Prostate gland (tissue), 2 donors: Measurements from ENCODE around the gene SLC26A11. TPM values are rescaled to one million over a fixed set of nuclear protein-coding genes. Genes with fewer than 3 reads are reported as not detected.

Experiments
- DNase-seq: peaks from one replicate; pipeline ENCODE4 v3.0.0-alpha.2; 2019; ENCODE audit warnings: low spot score
- H3K27ac ChIP-seq, 2 donors: fragments of 200-600 bp; sonication (generic); 2 replicates each; pipeline ENCODE4 v1.5.1; 2017 to 2019
- H3K27me3 ChIP-seq: fragments of 200-600 bp; sonication (generic); replicated peaks from 2 replicates; pipeline ENCODE4 v1.5.1; 2019; ENCODE audit not compliant: insufficient read depth
- H3K36me3 ChIP-seq, 2 donors: fragments of 200-600 bp; sonication (generic); 1 replicate in 1 of 2; 2 replicates in 1 of 2; pipeline versions ENCODE4 v1.5.1 to v1.8.1; 2017 to 2019
- H3K4me1 ChIP-seq: fragments of 200-600 bp; sonication (generic); replicated peaks from 2 replicates; pipeline ENCODE4 v1.5.1; 2019
- H3K4me3 ChIP-seq, 2 donors: fragments of 200-600 bp; sonication (generic); 2 replicates each; pipeline ENCODE4 v1.5.1; 2017 to 2019
- H3K9me3 ChIP-seq: fragments of 200-600 bp; sonication (generic); 2 replicates; pipeline ENCODE4 v1.5.1; 2017
- CTCF ChIP-seq, 4 experiments: fragments of 200-600 bp in 2 of 4; fragments of 450-650 bp in 2 of 4; sonication (generic) in 2 of 4; IDR thresholded peaks; 1 replicate in 3 of 4; 2 replicates in 1 of 4; pipeline ENCODE4 v1.5.1; 2016 to 2019; ENCODE audit warnings: antibody characterized with exemption in 4 of 4, mild to moderate bottlenecking in 2 of 4, moderate library complexity in 2 of 4
- POLR2A ChIP-seq: fragments of 450-650 bp; IDR thresholded peaks from one replicate; pipeline ENCODE4 v1.6.1; 2016; ENCODE audit warnings: antibody characterized with exemption, mild to moderate bottlenecking
- POLR2AphosphoS5 ChIP-seq: sonication (generic); formaldehyde crosslinking; IDR thresholded peaks from one replicate; pipeline ENCODE4 v1.6.1; 2017; ENCODE audit warnings: antibody characterized with exemption
- WGBS: methylation state at CpG from one replicate; pipeline ENCODE4 v1.1.5; 2018; 5-methylcytosine and 5-hydroxymethylcytosine counted together
- intact Hi-C: fragments of 100-400 bp; cut with DNase I; formaldehyde crosslinking; loops from one replicate; pipeline ENCODE4 v1.14.2; 2022
- total RNA-seq, 2 donors: library from RNA; depleted of rRNA; stranded (reverse); fragments of >200 nt; gene quantifications; one replicate each; pipeline ENCODE4 v1.1.0, GENCODE V29; 2016

SLC26A11 gene
- total RNA-seq, 2 donors from 2014 or later: 16.9 to 32.4 TPM

- Histone ChIP-seq H3K36me3 (no peaks in the 10 kb centered on the region), H3K9me3 (no peaks in the 10 kb centered on the region), H3K4me3 (no peak overlapping the region), H3K27ac (no peak overlapping the region), H3K27me3 (no peaks in the 10 kb centered on the region), H3K4me1 (peaks cover 4% of the 10 kb centered on the region)
- WGBS: 81% methylated on average over 6 of the region's 6 CpGs
- DNase-seq: no peak
- TF ChIP-seq POLR2A: no peak
- TF ChIP-seq CTCF (IDR thresholded peaks at IDR 0.05): no peak
- TF ChIP-seq POLR2AphosphoS5: no peak
- intact Hi-C loops: loop anchor here (10.0 kb wide), 1 partner anchor 220 kb away; no protein-coding TSS in a partner anchor
These were observed 5.0 kb downstream of the SLC26A11 start for GRCh38 chr17:80225230-80225629.

- TF ChIP-seq POLR2AphosphoS5: no peak
- TF ChIP-seq POLR2A: no peak
- no peak for TF ChIP-seq CTCF (IDR thresholded peaks at IDR 0.05)
- H3K4me1 ChIP-seq: no peaks in the 10 kb centered on the region
- H3K9me3 ChIP-seq: no peaks in the 10 kb centered on the region
- no peak overlapping the region for H3K27ac ChIP-seq
- intact Hi-C loops: loop anchor here (10.0 kb wide), 1 partner anchor 222 kb away; no protein-coding TSS in a partner anchor
- 94% methylated on average over 4 of the region's 4 CpGs for WGBS
- no peak overlapping the region for H3K4me3 ChIP-seq
- H3K36me3 ChIP-seq: no peaks in the 10 kb centered on the region
- DNase-seq: no peak
- no peaks in the 10 kb centered on the region for H3K27me3 ChIP-seq
These were observed 6.9 kb downstream of the SLC26A11 start for GRCh38 chr17:80227156-80227555.

- no peak for DNase-seq
- Histone ChIP-seq H3K27ac (no peak overlapping the region), H3K4me3 (no peak overlapping the region), H3K36me3 (peaks cover 0 to 2% of the 10 kb centered on the region in 2 donors), H3K27me3 (no peaks in the 10 kb centered on the region), H3K4me1 (no peaks in the 10 kb centered on the region), H3K9me3 (no peaks in the 10 kb centered on the region)
- whole genome bisulfite sequencing: 93% methylated on average over 11 of the region's 11 CpGs
- intact Hi-C loops: loop anchor here (10.0 kb wide), 1 partner anchor 223 kb away; no protein-coding TSS in a partner anchor
- no peak for TF ChIP-seq POLR2A
- no peak for TF ChIP-seq POLR2AphosphoS5
- no peak for TF ChIP-seq CTCF (IDR thresholded peaks at IDR 0.05)
These were observed 7.4 kb downstream of the SLC26A11 start for GRCh38 chr17:80227666-80228065.

GRCh38 chr17:80228477-80228876, 8.2 kb downstream of the SLC26A11 start:
- no peak overlapping the region for H3K27ac ChIP-seq
- H3K36me3 ChIP-seq: peaks cover 0 to 4% of the 10 kb centered on the region in 2 donors
- 85% methylated on average over 14 of the region's 14 CpGs for WGBS
- intact Hi-C loops: loop anchor here (10.0 kb wide), 1 partner anchor 224 kb away; no protein-coding TSS in a partner anchor
- H3K4me1 ChIP-seq: no peaks in the 10 kb centered on the region
- no peak overlapping the region for H3K4me3 ChIP-seq
- TF ChIP-seq CTCF (IDR thresholded peaks at IDR 0.05) (no peak), POLR2AphosphoS5 (no peak), POLR2A (no peak)
- H3K9me3 ChIP-seq: no peaks in the 10 kb centered on the region
- DNase-seq: no peak
- H3K27me3 ChIP-seq: no peaks in the 10 kb centered on the region

GRCh38 chr17:80229011-80229410, 8.8 kb downstream of the SLC26A11 start:
- no peaks in the 10 kb centered on the region for H3K4me1 ChIP-seq
- no peak for DNase-seq
- no peaks in the 10 kb centered on the region for H3K27me3 ChIP-seq
- intact Hi-C loops: loop anchor here (10.0 kb wide), 1 partner anchor 224 kb away; no protein-coding TSS in a partner anchor
- peaks cover 0 to 4% of the 10 kb centered on the region in 2 donors for H3K36me3 ChIP-seq
- TF ChIP-seq CTCF (IDR thresholded peaks at IDR 0.05) (no peak), POLR2AphosphoS5 (no peak), POLR2A (no peak)
- no peak overlapping the region for H3K27ac ChIP-seq
- no peaks in the 10 kb centered on the region for H3K9me3 ChIP-seq
- 93% methylated on average over 4 of the region's 4 CpGs for WGBS
- no peak overlapping the region for H3K4me3 ChIP-seq
